A172 (cell line): Measurements from ENCODE around the gene XAGE2. TPM values are rescaled to one million over a fixed set of nuclear protein-coding genes. Genes with fewer than 3 reads are reported as not detected.
"Not testable (repeated sequence)": the region's sequence is repeated elsewhere in the genome, so short reads cannot be mapped to it uniquely, and the experiment has no call there.

ENCODE experiments used
- DNase-seq: peaks from one replicate; pipeline ENCODE4 v3.0.0-alpha.2; 2015; ENCODE audit warnings: low spot score
- total RNA-seq: library from RNA; depleted of rRNA; stranded (reverse); fragments of >200 nt; shearing (Covaris generic); gene quantifications from 2 replicates; pipeline ENCODE4 v1.2.3, GENCODE V29; 2014; rRNA removed

The XAGE2 gene, protein sequence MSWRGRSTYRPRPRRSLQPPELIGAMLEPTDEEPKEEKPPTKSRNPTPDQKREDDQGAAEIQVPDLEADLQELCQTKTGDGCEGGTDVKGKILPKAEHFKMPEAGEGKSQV
- 0.22 TPM in 1 of 2 replicates, not detected in the other for total RNA-seq

DNA sequence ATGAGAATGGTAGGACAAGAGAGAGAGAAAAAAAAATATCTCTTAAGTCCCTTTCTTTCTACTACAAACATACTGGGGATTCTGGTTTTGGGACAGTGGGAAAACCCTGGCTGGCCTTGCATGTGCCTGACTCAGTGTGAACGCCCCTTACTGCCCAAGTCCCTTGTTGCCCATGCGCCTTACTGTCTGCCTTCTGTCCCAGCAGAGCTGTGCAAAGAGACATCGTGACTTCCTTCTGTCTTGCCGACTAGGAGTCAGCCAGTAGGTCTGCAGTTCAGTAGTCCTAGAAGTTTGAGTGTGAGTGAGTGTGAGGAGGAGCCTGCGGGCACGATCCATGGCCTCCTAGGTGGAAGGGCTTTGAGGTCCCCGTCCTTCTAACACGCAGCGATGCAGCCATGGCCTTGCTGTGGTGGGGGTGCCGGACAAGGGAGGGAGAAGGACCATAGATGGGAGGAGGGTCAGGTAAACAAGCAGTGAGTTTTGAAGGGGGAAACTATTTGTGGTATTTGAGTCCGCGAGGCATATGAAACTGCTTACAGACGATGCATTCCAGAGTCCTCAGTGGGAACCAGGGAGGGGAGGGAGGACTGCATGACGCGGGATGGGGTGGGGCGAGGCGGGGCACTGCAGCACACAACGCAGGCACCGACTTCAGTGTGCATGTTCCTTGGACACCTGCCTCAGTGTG is at the start of gene XAGE2:
XAGE2 (plus strand) TSS at position 654 of the 688 bp plus-strand sequence. CDS start 994 bp downstream, outside the sequence.
- DNase-seq, result no peak

- no peak for DNase-seq
Measured at GRCh38 chrX:52337410-52337809, 31.4 kb upstream of the XAGE2 start.

- peak; percentile 1 for DNase-seq
Measured at GRCh38 chrX:52341493-52341892, 27.3 kb upstream of the XAGE2 start.

GRCh38 chrX:52343131-52343530 is 25.7 kb upstream of the XAGE2 start:
- DNase-seq, result not testable (repeated sequence)

DNA sequence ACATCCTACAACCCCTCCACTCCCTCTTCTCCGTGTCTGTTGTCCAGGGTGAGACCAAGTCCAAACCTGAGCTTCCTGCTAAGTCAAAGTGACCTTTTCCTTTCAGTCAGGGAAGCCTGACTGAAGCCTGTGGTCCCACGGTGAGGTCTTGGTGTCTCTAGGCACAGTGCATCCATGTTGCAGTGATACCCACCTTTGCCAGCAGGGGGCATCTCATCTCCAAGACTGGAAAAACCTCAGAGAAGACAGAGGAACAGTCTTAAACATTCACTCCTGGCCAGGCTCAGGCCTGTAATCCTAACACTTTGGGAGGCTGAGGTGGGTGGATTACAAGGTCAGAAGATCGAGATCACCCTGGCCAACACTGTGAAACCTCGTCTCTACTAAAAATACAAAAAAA is 23.4 kb upstream of the XAGE2 start:
- DNase-seq, result peak; percentile 3

DNA sequence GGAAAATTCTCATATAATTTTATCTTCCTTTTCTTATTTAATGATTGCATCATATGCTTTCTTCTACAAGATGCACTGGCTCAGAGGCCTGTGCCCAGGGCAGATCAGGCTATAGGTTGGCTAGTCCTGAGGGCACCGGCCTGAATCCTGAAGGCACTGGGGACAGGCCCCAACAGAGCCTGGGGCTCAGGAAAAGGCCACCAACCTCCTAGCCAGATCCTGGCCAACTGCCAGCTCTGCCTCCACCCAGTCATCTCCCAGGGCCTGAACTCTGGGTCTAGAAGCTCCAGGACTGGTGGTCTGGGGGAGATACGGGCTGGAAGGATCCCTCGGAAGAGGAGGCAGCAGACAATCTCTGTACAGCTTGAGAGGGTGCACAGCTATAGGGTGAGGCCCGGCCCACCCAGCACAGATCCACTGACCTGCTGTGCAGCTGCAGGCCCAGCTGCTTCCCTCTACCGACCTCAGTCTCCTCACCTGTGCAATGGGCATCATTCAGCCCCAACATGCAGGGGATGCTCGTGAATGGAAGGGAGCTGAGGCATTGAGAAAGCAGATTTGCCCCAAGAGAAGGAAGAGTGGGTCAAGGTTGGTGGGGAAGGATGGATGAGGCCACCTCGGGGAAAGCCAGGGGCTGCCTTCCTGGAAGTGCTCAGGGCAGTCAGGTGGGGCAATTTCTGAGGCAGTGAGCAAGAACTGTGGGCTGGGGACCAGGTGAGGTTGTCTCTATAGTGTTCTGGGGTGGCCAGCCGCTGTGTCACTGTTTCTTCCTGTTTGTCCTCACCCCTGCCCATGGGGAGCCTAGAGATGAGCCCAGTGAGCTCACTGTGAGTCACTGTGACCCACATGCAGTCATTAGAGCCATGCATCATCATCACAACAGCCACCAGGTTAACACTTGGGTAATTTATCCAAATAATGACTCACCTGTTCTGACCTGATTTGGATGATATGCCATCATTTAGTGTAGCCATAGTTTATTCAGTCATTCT is 22.4 kb upstream of the XAGE2 start:
- DNase-seq, result peak; percentile 57

- DNase-seq, result no peak
Measured at GRCh38 chrX:52349681-52350080, 19.1 kb upstream of the XAGE2 start.

DNA sequence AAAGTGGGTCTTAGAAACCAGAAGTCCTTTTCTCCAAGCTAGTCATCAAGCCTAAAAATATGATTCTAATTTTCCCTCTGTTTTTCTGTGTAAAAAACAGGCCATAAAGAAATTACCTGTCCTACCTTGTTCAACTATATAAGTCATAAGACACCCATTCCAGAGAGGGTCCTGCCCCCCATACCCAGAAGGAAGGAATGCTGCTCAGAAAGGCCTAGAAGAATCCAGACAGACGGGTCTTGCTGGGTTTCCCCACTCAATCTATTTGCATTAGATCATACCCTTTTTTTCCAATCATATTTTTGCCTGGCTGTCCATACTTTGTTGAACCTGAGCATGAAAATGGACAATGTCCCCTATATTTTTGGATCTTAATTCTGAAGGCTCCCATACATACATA is 16.3 kb upstream of the XAGE2 start:
- DNase-seq, result no peak

DNA sequence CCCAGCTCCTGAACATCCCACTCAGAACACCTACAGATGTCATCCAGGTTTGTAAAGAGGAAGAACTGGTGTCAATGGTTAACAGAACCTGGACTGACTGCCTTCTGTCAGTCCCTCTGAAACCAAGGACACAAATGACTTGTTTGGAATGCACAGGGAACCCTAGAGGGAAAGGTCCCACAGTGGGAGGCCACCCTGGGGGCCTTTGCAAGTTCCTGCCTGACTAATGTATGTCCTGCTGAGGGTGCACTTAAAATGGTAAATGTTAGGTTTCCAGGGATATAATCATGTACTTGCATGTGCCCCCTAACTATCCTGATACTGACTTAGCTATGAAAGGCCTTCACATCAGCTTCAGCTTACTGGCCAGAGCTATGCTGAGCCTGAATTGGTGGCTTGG is 15.0 kb upstream of the XAGE2 start:
- DNase-seq, result no peak

DNA sequence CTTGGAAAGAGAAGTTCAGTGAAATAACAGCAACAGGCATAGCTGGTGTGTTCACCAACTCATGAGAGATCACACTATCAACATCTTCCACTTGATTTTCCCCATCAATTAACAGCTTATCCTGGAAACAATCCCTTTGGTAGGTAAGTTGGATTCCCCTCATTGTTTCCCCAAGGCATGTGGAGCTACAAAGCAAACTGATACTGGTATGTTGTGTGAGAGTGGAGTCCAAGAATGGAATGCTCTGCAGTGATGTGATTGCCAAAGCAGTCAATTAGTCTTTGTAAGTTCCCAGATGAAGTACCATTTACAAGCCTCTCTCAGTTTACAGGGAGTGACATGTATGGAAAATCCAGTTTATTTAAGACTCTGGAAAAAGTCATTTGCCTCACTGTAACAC is 13.7 kb upstream of the XAGE2 start:
- no peak for DNase-seq

GRCh38 chrX:52359614-52360232 is 9.1 kb upstream of the XAGE2 start:
- no peak for DNase-seq

DNA sequence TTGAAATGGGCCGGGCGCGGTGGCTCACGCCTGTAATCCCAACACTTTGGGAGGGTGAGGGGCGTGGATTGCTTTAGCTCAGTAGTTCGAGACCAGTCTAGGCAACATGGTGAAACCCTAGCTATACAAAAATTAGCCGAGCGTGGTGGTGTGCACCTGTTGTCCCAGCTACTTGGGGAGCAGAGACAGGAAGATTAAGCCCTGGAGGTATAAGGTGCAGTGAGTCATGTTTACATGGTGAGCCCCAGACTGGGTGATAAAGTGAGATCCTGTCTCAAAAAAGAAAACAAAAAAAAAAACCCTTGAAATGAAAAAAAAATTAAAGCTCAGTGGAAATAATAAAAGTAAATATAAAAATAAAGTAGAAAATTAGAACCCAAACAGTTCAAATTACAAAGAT is 6.9 kb upstream of the XAGE2 start:
- DNase-seq, result no peak

DNA sequence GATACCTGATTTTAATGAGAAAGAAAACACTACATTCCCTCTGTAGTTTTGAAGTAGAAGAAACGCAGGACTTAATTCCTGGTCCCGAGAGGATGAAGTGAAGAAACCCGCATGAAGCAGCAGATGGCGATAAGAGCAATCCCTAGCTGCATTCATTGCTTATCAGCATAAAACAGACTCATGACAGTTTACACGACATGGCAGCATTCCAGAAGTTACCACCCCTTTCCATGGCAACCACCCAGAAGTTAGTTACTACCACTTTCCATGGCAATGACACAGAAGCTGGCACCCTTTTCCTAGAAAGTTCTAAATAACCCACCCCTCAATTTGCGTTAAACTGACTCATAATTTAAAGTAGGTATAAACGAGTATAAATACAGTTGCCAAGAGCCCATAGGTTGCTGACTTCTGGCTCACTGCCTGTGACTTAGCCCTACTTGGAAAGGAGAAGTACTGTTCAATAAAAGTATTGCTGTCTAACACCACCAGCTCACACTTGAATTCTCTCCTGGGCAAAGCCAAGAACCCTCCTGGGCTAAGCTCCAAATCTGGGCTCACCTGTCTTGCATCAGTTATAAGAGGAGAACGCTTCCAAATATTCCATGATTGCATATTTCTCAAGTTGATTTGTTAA is 5.5 kb upstream of the XAGE2 start:
- no peak for DNase-seq

DNA sequence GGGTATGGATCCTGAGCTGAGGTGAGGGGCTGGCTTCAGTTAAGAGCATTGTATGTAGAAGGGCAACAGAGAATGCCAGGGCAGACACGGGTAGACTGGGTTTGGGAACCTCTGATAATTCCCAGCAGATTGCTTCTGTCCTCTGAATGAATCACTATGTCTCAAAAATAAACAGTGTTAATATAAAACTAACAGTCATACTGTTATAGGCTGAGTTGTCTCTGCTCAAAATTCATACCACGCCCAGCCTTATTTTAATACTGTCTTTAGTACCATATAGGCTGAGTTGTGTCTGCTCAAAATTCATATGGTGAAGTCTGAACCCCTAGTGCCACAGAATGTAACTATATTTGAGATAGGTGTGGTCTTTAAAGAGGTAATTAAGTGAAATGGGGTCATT is 10.0 kb downstream of the XAGE2 start:
- no peak for DNase-seq

- DNase-seq, result no peak
Measured at GRCh38 chrX:52380993-52381392, 12.2 kb downstream of the XAGE2 start.

GRCh38 chrX:52410439-52411394 is 41.9 kb downstream of the XAGE2 start:
- no peak for DNase-seq

DNA sequence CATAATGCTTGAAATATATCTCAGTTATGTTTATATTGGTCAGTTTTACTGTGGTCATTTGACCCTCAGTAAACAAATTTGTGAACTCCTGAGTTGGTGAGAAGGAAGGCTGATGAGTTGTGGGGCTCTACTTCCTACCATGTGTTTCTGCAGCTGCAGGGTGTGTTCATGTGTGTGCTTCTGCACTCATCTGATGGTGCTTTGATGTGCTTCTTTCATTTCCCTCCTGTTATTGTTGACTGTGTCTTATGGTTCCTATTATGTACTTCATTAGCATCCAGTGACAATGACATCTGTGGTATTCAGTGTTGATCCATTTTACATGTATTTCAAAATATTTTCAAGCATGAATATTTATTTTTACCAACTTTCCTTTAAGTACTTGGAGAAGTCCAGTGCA is 46.5 kb downstream of the XAGE2 start:
- DNase-seq, result no peak

GRCh38 chrX:52416816-52417215 is 48.0 kb downstream of the XAGE2 start:
- DNase-seq, result no peak

GRCh38 chrX:52420824-52421443 is 52.1 kb downstream of the XAGE2 start:
- DNase-seq, result no peak

GRCh38 chrX:52422884-52423283 is 54.1 kb downstream of the XAGE2 start:
- peak; percentile 4 for DNase-seq
